Fibroblast of pulmonary artery (primary cell): ENCODE results near the gene FOSL1.

Source experiments
- DNase-seq: peaks from one replicate; pipeline ENCODE4 v3.0.0-alpha.2; 2010; ENCODE audit warnings: low read depth
- H3K4me3 ChIP-seq: replicated peaks from 2 replicates; pipeline ENCODE4 v1.5.1; 2011; ENCODE audit warnings: low read depth, mild to moderate bottlenecking, control low read depth, low read length, moderate library complexity
- TF ChIP-seq, protein P1 (sequence below): IDR thresholded peaks from 2 replicates; pipeline ENCODE4 v1.5.1; 2011; ENCODE audit warnings: mild to moderate bottlenecking, control low read depth, low read length, inconsistent platforms; ENCODE audit errors: missing control alignments

FOSL1 gene

DNA sequence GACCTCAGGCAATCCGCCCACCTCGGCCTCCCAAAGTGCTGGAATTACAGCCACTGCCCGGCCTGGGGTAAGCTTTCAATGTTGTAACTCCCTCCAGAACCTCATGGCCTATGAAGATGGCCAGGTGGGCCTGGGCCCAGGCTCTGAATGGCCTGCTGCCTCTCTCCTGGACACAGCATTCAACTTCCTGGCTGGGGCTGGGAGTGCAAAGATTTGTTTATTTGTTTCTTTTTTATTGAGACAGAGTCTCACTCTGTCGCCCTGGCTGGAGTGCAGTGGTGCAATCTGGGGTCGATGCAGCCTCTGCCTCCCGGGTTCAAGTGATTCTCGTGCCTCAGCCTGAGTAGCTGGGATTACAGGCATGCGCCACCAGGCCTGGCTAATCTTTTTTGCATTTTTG, 44.6 kb upstream of the FOSL1 start:
- TF ChIP-seq, protein P1, sequence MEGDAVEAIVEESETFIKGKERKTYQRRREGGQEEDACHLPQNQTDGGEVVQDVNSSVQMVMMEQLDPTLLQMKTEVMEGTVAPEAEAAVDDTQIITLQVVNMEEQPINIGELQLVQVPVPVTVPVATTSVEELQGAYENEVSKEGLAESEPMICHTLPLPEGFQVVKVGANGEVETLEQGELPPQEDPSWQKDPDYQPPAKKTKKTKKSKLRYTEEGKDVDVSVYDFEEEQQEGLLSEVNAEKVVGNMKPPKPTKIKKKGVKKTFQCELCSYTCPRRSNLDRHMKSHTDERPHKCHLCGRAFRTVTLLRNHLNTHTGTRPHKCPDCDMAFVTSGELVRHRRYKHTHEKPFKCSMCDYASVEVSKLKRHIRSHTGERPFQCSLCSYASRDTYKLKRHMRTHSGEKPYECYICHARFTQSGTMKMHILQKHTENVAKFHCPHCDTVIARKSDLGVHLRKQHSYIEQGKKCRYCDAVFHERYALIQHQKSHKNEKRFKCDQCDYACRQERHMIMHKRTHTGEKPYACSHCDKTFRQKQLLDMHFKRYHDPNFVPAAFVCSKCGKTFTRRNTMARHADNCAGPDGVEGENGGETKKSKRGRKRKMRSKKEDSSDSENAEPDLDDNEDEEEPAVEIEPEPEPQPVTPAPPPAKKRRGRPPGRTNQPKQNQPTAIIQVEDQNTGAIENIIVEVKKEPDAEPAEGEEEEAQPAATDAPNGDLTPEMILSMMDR: no peak
- no peak for DNase-seq
- H3K4me3 ChIP-seq: no peak overlapping the region

DNA sequence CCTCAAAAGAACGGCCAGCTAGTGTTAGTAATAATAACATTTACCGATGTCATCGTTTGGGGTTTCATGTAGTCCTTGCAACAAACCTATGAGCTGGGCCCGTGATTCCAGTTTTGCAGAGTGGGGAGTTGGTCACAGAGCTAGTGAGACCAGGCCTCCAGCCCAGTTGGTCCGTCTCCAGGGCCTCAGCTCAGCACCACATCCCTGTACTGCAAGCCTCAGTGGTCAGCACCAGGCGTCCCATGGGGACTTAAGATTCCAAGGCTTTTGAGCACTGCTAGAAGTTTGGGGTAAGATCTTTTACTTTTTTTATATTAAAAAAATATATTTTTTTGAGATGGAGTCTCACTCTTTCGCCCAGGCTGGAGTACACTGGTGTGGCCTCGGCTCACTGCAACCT, 44.0 kb upstream of the FOSL1 start:
- TF ChIP-seq, protein P1: no peak
- no peak overlapping the region for H3K4me3 ChIP-seq
- DNase-seq: no peak

DNA sequence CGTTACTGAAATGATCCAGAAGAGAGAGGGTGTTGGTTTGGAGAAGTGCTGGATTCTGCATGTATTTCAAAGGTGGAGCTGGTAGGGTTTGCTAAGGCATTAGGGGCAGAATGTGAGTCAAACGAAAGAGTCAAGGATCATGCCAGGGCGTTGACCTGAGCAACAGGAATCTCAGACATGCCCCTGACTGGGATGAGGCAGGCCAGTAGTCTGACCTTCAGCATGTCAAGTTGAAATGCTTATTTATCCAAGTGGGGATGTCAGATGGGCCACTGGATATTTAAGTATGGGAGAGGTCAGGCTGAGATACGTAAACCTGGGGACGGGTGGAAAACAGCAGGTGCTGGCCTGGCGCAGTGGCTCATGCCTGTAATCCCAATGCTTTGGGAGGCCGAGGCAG, 42.3 kb upstream of the FOSL1 start:
- no peak for DNase-seq
- TF ChIP-seq, protein P1: no peak
- H3K4me3 ChIP-seq: no peak overlapping the region

DNA sequence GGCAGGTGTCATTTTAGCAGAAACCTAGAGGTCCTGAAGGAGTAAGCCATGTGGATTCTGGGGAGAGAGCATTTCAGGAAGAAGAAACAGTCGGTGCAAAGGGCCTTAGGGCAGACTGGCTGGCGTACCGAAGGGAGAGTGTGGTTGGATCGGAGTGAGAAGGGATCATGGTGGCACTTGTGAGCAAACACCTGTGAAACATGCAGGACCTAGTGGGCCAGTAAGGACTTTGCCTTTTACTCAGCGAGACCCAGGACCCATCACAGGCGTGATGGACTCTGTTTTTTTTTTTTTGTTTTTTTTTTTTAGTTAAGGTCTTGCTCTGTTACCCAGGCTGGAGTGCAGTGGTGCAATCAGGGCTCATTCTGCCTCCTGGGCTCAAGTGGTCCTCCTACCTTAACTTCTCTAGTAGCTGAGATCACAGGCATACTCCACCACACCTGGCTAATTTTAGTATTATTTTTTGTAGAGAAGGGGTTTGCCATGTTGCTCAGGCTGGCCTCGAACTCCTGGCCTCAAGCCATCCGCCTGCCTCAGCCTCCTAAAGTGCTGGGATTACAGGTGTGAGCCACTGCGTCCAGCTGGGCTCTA, 41.6 kb upstream of the FOSL1 start:
- no peak for DNase-seq
- H3K4me3 ChIP-seq: no peak overlapping the region
- TF ChIP-seq, protein P1: no peak

DNA sequence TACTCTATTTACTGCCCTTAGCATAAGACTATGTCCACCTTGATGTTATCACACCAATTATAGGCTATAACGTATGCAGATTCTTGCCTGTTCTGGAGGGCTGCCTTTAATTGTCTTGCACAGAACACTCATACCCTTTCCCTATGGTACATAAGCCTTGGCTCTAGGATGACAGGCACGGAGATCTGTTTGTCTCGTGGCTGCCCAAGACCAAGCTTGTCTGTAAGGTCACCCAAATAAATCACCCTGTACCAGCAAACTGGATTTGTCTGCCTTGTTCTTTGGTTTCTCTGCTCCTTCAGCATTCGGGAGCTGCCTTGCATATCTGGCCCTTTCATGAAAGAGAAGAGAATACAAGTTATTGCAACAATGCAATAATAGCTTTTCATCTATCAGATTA, 37.6 kb upstream of the FOSL1 start:
- TF ChIP-seq, protein P1: no peak
- DNase-seq: no peak
- no peak overlapping the region for H3K4me3 ChIP-seq

DNA sequence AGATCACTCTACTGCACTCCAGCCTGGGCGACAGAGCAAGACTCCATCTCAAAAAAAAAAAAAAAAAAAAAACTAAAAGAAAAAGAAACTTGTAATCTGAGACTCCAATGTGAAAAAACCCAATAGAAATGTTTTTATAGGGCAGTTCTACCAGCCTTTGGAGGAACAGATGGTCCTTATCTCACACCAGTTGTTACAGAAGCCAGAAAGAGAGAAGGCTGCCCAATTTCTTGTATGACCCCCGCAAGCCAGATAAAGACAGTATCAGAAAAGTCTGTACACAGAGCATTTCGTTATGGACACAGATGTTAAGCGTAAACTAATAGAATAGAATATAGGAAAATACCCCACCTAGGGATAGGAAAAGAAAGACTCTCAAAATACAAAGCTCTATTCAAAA, 33.8 kb upstream of the FOSL1 start:
- TF ChIP-seq, protein P1: no peak
- no peak overlapping the region for H3K4me3 ChIP-seq
- peak; percentile 36 for DNase-seq

DNA sequence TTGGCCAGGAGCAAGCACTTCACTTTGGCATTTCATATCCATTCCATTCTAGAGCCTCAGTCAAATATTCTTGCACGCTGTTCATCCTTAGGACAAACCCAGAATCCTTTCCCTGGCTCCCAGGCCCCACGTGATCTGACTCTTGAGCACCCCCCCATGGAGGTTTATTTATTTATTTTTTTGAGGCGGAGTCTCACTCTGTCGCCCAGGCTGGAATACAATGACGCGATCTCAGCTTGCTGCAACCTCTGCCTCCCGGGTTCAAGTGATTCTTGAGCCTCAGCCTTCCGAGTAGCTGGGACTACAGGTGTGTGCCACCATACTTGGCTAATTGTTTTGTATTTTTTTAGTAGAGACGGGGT, 32.4 kb upstream of the FOSL1 start:
- TF ChIP-seq, protein P1: no peak
- peak; percentile 22 for DNase-seq
- no peak overlapping the region for H3K4me3 ChIP-seq
